Measurements from ENCODE around the gene SYNJ2.

- TF ChIP-seq MXI1 (conservative IDR thresholded peaks at IDR 0.05; ENCODE audit: poor library complexity, severe bottlenecking) (no peak), EZH2 (IDR thresholded peaks at IDR 0.05; ENCODE audit: borderline replicate concordance, insufficient read depth, low read length, poor library complexity, severe bottlenecking) (no peak), SMC3 (conservative IDR thresholded peaks at IDR 0.05; ENCODE audit: poor library complexity) (no peak)
Observed at GRCh38 chr6:158046201-158047126, 64.8 kb downstream of the SYNJ2 start.

Measured in neural cell (in vitro differentiated cells).